Colonic mucosa (tissue), 4 donors: ENCODE measurements around the gene MED14. TPM values are rescaled to one million over a fixed set of nuclear protein-coding genes. Genes with fewer than 3 reads are reported as not detected.
A peak's percentile ranks its signal among the peaks of the same experiment; 100 is the strongest.

Experiments
- DNase-seq: peaks from one replicate; pipeline ENCODE4 v3.0.0-alpha.2; 2020
- H3K27ac ChIP-seq: fragments of 200-600 bp; one replicate; pipeline ENCODE4 v1.8.0; 2021
- H3K27me3 ChIP-seq: fragments of 200-600 bp; one replicate; pipeline ENCODE4 v1.8.0; 2021
- H3K36me3 ChIP-seq: fragments of 200-600 bp; one replicate; pipeline ENCODE4 v1.8.0; 2021
- H3K4me1 ChIP-seq: fragments of 200-600 bp; one replicate; pipeline ENCODE4 v1.8.0; 2021; ENCODE audit warnings: mild to moderate bottlenecking
- H3K4me3 ChIP-seq: fragments of 200-600 bp; one replicate; pipeline ENCODE4 v1.8.0; 2021
- H3K9ac ChIP-seq, 2 donors: one replicate each; pipeline ENCODE4 v1.7.0; 2013; ENCODE audit warnings: control low read depth in 2 of 2, low read depth in 2 of 2, low read length in 2 of 2
- H3K9me3 ChIP-seq: fragments of 200-600 bp; one replicate; pipeline ENCODE4 v1.8.0; 2021
- intact Hi-C: fragments of 100-400 bp; cut with DNase I; formaldehyde crosslinking; loops from one replicate; pipeline ENCODE4 v1.14.1; 2022
- total RNA-seq, 2 donors: library from RNA; stranded (reverse); fragmentation: NEBNext Ultra II Directional in 1 of 2; extraction: Animal tissue kit (Norgen Biotek cat#: 25700) in 1 of 2; gene quantifications; one replicate each; pipeline ENCODE4 v1.2.1, GENCODE V29; 2021
- TF ChIP-seq, protein P1 (sequence below): fragments of 200-600 bp; IDR thresholded peaks from one replicate; pipeline ENCODE4 v1.8.0; 2022; ENCODE audit warnings: antibody characterized with exemption, mild to moderate bottlenecking
- donor health status: healthy.
- donor health status: DM: no; HTN: no; CAD: no.
- donor health status: DM: no; HTN: no; CAD: no.

The MED14 gene
- total RNA-seq, 2 donors from 2014 or later: 59.1 to 63.0 TPM

DNA sequence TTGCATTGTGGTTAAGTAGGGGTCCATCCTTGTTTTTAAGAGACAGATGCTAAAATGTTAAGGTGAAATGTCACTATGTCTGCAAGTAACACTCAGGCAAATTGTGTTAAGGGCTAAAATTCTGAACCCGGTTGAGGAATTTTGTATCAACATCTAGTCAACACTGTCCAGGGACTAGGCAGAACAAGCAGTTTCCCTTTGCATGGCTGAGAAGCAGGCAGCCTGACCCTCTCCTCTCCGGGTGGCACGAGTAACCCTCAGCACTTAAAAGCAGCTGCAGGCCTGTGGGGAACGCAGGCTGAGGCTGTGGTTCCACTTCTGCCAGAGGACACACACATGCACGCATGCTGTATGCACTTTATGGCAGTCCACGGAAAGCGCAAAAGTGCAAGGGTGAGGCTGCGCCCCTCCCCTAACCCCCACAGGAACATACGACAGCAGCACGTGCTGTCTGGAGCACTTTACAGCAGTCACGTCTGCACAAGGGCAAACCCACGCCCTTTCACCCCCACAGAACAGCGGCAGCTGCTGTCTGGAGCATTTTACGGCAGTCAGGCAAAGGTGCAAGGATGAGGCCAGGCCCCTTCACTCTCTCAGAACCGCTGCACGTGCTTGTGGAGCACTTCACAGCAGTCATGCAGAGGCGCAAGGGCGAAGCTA, 112.7 kb downstream of the MED14 start:
- Histone ChIP-seq H3K9ac (no peak overlapping the region), H3K4me3 (no peak overlapping the region), H3K27me3 (no peaks in the 10 kb centered on the region), H3K27ac (no peak overlapping the region), H3K9me3 (no peaks in the 10 kb centered on the region), H3K4me1 (no peaks in the 10 kb centered on the region), H3K36me3 (no peaks in the 10 kb centered on the region)
- intact Hi-C loops: no loop called here
- TF ChIP-seq, protein P1, sequence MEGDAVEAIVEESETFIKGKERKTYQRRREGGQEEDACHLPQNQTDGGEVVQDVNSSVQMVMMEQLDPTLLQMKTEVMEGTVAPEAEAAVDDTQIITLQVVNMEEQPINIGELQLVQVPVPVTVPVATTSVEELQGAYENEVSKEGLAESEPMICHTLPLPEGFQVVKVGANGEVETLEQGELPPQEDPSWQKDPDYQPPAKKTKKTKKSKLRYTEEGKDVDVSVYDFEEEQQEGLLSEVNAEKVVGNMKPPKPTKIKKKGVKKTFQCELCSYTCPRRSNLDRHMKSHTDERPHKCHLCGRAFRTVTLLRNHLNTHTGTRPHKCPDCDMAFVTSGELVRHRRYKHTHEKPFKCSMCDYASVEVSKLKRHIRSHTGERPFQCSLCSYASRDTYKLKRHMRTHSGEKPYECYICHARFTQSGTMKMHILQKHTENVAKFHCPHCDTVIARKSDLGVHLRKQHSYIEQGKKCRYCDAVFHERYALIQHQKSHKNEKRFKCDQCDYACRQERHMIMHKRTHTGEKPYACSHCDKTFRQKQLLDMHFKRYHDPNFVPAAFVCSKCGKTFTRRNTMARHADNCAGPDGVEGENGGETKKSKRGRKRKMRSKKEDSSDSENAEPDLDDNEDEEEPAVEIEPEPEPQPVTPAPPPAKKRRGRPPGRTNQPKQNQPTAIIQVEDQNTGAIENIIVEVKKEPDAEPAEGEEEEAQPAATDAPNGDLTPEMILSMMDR: no peak
- DNase-seq: peak; percentile 23

DNA sequence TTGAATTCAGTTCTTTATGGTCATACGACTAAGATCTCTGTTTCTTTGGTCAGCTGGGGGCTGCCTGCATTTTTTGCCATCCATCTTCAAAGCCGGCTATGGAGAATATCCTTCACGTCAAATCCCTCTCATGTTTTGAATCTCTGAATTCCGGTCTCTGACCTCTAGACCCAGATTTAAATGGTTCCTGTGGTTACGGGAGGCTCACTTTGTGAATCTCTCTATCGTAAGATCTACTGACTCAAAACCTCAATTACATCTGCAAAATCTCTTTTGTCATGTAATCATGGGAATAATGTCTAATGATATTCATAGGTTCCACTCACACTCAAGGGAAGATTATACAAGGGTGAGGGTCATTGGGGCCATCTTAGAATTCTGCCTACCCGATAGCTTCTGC, 117.8 kb downstream of the MED14 start:
- Histone ChIP-seq H3K9me3 (no peaks in the 10 kb centered on the region), H3K4me3 (no peak overlapping the region), H3K36me3 (no peaks in the 10 kb centered on the region), H3K4me1 (no peaks in the 10 kb centered on the region), H3K27ac (no peak overlapping the region), H3K27me3 (peaks cover 3% of the 10 kb centered on the region), H3K9ac (no peak overlapping the region)
- DNase-seq: no peak
- TF ChIP-seq, protein P1: no peak
- intact Hi-C loops: no loop called here

DNA sequence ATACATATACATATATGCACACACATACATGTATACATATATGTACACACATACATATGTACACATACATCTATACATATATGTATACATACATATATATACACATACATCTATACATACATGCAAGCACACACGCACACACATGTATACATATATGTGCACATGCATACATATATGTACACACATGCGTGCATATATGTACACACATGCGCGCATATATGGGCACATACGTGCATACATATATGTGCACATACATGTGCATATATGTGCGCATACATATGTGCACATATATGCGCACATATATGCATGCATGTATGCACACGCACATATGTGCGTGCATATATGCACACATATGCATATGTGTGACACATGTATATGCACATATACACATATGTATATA, 119.4 kb downstream of the MED14 start:
- Histone ChIP-seq H3K36me3 (no peaks in the 10 kb centered on the region), H3K4me3 (no peak overlapping the region), H3K4me1 (no peaks in the 10 kb centered on the region), H3K27ac (no peak overlapping the region), H3K27me3 (peaks cover 11% of the 10 kb centered on the region), H3K9ac (no peak overlapping the region), H3K9me3 (no peaks in the 10 kb centered on the region)
- intact Hi-C loops: no loop called here
- TF ChIP-seq, protein P1: no peak
- no peak for DNase-seq

DNA sequence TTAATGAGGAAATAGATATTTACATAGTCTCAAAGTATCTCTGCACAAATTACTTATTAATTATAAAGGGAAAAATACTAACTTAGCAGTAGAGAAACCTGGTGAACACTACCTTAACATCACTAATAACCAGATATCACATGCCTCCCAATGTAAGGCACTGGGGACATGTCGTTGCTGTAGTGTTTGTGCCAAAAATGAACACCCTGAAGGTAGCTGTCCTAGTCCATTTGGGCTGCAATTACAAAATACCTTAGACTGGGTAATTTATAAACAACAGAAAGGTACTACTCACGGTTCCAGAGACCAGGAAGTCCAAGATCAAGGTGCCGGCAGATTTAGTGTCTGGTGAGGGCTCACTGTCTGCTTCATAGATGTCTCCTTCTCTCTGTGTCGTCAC, 122.8 kb downstream of the MED14 start:
- peaks cover 11% of the 10 kb centered on the region for H3K27me3 ChIP-seq
- no peaks in the 10 kb centered on the region for H3K4me1 ChIP-seq
- no peak overlapping the region for H3K4me3 ChIP-seq
- H3K36me3 ChIP-seq: no peaks in the 10 kb centered on the region
- intact Hi-C loops: no loop called here
- H3K27ac ChIP-seq: no peak overlapping the region
- no peaks in the 10 kb centered on the region for H3K9me3 ChIP-seq
- TF ChIP-seq, protein P1: no peak
- DNase-seq: no peak
- no peak overlapping the region for H3K9ac ChIP-seq

DNA sequence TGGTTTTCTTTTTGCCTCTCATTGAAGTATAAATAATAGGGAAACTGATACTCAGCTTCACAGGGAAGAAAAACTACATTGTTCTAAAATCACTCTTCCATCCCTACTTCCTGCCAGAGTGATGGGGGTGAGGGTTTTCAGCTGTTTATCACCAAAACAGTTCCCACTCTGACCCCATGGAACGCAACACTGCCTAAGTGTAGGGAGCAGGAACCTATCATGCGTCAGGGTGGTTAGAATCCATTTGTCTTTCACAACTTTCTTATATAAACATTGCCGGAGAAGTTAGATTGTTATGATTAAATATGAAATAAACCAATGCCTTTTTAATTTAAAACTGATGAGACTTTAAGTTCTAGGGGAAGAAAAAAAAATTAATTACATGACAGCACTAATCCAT, 128.0 kb downstream of the MED14 start:
- H3K9ac ChIP-seq: no peak overlapping the region
- H3K9me3 ChIP-seq: no peaks in the 10 kb centered on the region
- no peak overlapping the region for H3K27ac ChIP-seq
- intact Hi-C loops: no loop called here
- no peaks in the 10 kb centered on the region for H3K36me3 ChIP-seq
- H3K27me3 ChIP-seq: peaks cover 6% of the 10 kb centered on the region
- DNase-seq: no peak
- no peaks in the 10 kb centered on the region for H3K4me1 ChIP-seq
- no peak overlapping the region for H3K4me3 ChIP-seq
- TF ChIP-seq, protein P1: no peak
